ENCODE measurements around the gene IRF2BP2.

Gene IRF2BP2

DNA sequence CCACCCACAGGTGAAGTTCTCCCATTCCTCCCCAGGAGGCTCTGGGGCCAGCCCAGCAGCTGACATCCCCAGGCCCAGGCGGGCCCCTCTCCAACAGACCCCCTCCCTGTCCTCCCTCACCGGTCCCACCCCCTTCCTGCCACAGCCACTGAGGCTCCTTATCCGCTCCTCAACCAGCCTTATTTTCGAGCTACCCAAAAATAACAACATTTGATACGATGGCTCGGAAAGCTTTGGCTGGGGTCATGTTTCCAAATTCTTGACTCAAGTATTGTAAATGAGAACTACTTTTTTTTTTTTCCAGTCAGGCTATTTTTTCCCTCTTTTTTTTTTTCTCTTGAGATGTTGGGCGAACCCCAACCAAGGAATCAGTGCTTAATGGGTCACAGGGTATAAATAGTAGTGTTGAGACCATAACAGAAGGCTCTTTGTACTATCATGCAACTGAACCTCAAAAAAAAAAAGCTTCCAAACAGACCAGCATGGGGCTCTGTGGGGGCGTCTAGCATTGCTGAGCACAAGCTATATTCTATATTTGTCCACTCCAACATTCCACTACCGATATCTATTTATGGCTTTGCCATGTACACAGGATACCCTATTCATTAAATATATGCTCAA, 27.2 kb downstream of the IRF2BP2 start:
- DNase-seq: no peak

DNA sequence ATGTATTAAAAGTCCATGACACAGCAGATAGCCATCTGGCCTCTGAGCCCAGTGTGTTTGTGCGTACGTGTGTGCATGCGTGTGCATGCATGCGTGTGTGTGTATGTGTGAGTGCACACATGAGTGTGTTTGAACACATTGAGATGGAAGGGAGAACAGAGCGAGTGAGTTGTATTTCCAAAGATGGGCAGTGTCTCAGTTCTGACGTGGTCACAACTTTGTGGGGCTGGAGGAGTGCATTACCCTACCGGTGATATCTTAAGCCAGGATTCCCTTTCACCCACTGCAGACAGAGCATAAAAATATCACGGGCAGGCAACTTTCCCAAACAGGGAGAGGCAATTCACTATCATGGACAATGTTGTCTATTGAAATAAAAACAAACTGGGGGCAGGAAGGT, 27.8 kb downstream of the IRF2BP2 start:
- no peak for DNase-seq

DNA sequence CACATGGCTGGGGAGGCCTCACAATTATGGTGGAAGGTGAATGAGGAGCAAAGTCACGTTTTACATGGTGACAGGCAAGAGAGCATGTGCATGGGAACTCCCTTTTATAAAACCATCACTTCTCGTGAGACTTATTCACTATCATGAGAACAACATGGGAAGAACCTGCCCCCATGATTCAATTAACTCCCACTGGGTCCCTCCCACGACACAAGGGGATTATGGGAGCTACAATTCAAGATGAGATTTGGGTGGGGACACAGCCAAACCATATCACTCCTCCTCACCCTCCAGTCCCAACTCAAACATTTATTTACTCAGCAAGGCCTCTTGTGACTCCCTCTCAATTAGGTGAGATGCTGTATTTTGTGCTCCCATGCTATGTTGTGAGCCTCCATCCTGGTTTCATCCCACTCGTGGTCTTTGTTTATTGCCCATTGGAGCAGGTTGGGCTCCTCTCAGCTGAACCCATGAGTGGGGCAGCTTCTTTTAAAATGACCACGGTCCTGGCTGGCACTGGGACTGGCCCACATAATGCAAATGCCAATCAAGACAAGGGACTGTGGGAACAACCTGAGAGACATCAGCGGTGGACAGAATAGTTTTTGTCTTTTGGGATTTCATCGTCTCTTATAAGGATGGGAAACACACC, 28.8 kb downstream of the IRF2BP2 start:
- no peak for DNase-seq

DNA sequence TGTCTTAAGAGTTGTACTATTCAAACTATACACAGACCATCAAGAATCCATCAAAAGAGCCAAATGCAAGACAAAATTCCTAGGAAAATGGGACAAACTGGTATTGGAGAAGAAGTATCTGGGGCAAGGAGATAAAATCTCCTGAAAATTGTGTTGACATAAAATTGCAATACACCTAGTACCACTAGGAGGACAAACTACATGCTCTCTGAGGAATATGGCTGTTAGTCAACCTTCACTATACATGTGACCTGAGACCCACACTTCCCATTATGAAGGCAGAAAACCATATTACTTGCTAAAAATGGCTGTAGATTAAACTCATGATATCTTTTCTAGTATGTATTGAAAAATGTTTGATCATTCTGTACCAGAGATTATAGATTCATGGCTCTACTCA, 30.0 kb downstream of the IRF2BP2 start:
- peak; percentile 40 for DNase-seq

DNA sequence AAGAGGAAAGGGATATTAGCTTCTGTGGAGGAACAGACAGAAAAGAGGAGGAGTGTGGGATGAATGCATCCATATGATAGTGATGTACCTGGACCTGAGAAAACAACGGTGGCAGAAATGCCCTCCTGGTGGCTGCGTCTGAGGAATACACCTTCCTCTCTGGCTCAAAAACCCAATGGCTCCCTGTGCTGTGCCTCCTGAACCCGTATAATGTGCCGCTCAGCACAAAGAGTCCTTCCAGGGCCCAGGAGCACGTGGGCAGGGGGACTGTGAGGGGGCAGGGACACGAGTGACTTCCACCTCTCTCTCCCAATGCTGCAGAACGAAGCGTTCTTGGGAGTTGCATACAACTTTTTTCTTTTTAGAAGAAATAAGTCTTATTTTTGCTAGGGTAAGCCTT, 31.2 kb downstream of the IRF2BP2 start:
- no peak for DNase-seq

DNA sequence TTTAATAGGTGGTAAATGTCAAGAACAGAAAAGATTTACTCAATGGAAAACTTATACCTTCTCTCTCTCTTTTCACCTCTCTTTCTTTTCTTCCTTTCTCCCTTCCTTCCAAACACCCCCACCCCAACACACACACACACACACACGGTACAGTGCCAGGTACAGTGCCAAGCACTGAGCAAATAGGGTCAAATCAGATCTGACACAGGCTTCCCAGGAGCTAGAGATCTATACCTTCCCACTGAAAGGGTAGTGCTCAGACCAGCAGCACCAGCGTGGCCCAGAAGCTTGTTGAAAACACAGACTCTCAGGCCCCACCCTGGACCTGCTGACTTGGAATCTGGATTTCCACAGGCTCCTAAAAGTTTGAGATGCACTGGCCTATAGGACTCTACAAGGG, 31.9 kb downstream of the IRF2BP2 start:
- no peak for DNase-seq

DNA sequence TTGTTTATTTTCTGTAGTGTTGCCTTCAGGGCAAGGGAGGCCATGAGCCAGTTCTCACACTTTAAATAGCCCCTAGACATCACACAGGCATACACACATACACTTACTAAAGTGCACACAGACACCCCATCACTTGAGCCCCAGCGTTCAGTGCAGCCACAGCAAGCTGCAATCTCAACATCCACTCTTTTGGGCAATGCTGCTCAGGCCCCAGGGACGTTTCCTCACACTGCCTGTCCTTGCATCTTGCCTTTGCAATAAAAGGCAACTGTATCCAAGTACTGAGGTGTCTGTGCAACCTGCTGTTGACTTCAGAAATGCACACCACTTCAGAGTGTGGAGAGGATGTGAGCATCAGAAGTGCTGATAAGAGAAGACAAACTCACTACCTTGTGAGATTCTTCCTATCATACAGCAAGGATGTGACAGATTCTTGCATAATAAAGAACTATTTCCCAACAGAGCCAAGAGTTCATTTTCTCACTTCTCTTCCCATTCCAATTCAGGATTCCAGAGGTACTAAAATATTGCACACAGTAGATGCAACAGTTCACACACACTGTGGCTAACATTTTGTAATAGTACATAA, 36.2 kb downstream of the IRF2BP2 start:
- peak; percentile 30 for DNase-seq

DNA sequence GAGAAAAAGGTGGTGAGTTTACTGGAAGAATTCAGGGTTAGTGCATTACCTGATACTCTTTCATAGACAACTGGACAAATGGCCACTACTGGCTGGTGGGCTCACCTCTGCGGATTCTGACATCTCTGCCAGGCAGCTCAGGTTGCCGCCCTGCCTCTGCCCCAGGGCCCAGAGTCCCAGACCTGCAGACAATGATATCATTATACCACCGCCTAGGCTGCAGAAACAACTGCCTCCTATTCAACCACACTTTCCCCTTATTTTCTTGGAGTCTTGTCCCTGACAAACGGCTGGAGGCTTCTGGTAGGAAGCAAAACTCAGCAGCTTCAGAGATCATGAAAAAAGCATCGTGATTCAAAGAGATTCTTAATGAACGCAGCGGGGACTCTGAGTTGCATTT, 37.0 kb downstream of the IRF2BP2 start:
- no peak for DNase-seq

DNA sequence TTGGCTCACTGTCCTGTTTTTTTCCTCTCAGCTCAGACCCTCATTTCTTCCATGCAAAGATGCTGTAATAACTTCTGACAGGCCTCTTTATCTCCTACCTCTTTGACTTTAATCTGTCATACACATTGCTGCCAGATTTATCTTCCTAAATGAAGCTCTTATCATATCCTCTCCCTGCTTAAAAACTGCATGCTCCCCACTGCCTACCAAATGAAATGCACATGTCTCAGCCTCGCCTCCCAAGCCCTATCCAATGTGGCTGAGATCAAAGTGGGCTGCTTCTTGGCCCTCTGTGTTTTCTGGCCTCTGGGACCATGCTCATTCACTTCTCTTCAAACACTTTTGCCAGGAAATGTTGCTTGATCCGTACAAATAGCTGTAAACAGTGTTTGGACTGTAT, 38.3 kb downstream of the IRF2BP2 start:
- no peak for DNase-seq

DNA sequence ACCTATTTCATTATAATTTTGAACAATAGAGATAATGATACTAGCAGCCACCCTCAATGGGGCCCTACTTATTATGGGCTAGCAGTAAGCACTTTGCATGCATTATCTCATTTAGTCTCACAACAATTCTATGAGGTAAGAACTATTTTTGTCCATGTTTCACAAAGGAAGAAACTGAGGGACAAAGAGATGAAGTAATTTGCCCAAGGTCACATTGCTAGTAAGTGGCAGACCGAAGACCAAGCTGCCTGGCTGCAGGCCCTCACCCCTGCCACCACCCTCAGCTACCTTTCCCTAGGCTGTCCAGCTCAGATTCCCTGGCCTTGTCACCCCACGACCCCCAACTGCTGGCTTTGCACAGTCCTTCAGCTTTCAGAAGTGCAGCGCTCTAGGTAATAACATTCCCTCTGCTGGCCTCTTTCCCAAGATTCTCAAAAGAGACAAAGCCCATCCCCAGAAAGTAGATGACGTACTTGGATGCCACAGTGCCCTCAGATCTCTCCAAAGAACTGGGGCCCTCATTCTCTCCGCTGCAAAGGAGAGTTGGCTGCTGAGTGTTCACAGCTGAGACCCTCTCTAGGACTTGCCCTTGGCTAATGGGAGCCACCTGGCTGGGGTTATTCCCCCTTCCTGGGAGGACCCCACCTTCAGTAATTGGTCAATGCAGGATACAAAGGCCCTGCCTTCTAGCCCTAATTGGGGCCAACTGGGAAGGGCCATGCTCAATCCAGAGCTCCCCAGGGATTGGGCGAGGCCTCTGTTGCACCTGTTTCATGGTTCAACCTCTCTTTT, 39.5 kb downstream of the IRF2BP2 start:
- no peak for DNase-seq

DNA sequence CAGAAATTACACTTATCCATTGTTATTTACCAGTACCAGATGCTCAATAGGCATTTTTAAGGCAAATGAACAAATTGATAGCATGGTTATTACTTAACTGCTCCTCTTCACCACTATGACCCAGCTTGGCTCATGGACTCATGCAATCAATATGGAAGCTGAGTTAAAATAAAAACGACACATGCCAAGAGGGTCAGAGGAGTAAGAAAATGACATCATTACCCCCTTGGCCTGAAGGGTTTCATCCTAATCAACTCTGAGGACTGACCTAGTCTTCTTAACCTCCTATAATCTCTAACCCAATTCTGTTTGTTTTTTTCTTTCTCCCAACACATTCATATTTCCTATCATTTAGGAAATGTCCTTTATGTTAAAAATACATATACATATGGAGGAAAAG, 41.6 kb downstream of the IRF2BP2 start:
- DNase-seq: no peak

DNA sequence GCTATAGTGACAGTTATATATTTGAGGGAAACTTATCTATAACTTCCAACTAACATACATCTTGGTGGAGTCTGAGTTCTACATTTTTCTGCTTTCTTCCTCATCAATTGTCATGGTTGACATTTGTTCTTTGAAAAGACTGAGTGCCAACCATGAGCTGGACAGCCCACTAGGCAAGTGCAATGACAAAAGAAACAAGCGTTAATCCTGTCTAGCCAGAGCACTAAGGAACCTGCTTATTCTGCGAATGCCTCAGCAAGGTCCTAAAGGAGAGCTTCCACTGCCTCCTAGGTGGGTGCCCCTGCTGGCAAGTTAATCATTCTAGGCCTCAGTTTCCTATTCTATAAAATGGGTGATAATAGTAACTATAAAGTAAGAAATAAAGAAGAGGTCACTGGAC, 44.8 kb downstream of the IRF2BP2 start:
- no peak for DNase-seq

DNA sequence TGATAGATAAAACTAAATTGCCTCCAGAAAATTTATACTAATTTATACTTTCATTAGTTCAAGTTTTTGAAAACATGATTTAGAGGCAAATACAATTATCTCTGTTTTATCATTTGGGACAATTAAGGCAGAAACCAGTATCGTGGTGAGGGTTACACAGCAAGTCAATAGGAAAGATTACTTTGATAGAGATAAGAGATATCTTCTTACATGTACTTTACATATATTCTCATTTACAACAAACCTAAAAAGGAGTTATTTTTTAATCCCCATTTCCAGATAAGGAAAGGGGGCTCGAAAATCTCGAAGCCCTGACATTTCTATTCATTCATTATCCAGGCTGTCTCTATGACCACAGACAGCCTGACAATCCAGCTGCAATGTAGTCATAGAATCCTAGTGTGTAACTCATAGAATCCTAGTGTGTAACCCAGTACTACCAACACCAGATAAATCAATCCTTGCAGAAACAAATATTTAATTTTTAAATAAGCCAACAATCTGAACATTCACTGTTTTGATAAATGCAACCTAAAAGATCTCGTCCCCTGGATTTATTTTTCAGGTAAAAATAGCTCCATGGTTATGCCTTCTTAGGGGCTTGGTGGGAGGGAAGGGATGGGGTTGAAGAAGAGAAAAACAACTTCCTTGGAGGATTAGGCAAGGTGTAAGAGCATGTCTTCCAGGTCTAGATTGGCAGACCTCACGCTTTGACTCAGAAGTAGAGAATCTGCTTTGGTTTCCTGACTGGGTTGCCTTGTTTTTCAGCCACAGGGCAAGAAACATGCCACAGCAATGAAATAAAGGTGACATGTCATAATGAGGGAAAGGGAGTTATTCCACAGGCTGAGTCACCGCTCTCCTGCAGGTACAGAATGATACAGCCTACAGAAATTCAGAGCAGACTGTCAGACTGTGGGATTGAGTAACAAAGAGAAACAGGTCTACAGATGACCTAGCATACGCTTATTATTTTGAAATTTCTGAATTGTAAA, 45.6 kb downstream of the IRF2BP2 start:
- no peak for DNase-seq

DNA sequence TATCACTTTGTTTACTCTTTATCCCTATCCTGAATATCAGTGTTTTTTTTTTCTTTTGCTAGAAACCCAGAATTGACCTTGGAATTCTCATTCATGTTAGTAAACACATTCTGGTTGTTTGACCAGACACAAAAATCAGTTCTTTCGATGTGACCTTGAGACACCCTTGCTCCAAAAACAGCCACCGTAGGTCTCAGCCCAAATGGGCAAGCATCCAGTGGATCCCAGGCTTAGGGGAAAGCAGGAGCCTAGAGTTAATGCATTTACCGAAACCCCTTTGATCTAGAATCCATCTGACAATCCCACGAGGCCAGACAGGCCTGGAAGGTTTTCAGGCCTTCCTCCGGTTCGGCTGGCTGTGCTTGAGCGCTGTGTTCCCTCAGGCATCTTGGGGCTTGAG, 47.6 kb downstream of the IRF2BP2 start:
- DNase-seq: no peak

DNA sequence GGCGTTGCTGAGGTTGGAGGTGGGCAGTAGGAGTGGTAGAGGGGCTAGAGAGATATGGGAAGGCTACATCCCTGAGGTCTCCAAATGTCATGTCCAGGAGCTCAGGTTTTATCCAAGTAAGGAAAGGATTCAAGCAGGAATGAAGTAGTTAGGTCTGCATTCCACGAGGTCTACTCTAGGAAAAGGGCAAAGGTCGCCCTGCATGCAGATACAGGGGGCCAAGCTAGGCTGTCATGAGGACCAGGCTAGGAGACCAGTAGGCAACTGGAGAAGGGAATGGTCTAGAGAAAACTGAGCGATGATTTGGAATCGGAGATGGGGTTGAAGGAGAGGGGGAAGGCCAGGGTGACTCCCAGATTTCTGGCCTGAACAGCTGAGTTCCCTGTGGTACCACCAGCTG, 48.7 kb downstream of the IRF2BP2 start:
- no peak for DNase-seq

DNA sequence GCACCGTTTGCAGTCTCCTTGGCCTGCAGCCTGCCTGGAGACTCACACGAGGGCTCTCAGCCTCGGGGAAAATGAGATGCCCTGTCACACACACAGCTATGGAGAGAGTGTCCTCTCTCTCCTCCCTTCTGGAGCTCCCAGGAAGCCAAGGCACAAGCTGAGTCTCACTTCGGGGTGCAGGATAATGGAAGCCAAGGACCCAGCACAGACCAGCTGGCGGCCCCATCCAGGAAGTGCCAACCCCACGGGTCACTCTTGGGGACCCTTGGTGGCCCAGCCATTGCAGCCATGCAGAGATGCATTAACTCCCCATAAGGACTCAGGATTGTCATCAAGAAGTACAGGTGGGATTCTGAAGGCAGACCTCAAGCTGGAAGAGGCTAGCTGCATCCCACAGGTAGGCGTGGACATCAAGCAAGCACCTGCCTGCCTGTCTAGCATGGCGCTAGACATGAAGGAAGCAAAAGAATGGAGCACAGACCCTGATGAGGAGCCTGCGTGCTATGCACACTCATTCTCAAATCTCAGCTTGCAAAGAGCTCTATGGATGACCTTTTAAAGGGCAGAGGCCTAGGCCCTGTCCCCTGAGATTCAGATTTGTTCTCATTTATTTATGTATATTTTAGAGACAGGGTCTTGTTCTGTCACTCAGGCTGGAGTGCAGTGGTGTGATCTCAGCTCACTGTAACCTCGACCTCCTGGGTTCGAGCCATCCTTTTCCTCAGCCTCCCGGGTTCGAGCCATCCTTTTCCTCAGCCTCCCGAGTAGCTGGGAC, 49.9 kb downstream of the IRF2BP2 start:
- DNase-seq: no peak

DNA sequence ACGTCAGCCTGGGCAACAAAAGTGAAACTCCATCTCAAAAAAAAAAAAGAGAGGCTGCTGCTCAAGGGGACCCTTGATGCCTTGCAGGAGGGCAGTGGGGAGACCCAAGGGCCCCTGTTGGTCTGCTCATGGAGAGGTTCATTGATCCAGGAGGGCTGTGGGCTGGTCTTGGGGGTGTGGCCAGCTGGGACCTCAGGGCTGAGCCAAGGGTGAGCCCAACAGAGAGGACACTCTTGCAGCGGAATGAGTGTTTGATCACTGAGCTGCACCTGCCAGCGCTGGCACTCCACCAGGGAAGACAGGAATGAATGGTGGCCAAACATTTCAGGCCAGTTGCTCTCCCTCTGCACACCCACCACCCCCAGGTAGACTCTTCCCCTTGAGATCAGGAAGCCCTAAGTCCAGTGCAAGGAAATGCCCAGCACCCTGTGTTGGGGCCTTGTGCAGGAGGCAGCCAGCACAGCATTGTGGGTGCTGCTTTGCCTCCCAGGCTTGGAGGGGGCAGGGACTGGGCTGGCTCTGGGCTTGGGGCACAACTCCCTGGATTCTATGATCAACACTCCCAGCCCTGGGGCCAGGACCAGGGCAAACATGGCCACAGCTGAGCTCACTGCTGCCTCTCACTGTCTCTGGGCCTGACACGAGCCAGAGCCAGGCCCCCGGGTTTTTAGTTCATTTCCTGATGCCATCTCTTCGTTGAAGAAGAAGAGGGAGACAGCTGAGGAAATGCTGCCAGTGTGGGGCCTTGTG, 50.7 kb downstream of the IRF2BP2 start:
- no peak for DNase-seq

DNA sequence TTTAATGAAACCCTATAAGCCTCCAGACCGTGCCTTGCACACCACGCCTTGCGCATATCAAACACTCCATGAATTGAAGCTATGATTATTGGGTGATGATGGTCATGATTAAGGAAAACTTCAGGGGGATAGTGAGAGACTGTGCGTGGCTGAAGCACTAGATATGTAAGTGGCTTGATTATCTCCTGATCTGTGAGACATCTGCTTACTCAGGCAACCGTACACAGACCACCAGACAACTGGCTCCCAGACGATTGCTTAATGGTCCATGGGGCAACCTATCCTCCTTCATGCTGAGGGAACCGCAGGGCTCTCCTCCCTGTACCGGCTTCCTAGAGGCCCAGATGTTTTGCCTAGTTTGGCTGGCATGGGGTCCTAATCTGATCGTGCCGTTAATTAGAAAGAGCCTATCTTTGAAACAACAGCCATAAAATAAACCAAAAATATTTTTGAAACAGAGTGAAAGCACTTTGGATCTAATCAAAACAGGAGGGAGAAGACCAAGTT, 51.6 kb downstream of the IRF2BP2 start:
- DNase-seq: no peak

DNA sequence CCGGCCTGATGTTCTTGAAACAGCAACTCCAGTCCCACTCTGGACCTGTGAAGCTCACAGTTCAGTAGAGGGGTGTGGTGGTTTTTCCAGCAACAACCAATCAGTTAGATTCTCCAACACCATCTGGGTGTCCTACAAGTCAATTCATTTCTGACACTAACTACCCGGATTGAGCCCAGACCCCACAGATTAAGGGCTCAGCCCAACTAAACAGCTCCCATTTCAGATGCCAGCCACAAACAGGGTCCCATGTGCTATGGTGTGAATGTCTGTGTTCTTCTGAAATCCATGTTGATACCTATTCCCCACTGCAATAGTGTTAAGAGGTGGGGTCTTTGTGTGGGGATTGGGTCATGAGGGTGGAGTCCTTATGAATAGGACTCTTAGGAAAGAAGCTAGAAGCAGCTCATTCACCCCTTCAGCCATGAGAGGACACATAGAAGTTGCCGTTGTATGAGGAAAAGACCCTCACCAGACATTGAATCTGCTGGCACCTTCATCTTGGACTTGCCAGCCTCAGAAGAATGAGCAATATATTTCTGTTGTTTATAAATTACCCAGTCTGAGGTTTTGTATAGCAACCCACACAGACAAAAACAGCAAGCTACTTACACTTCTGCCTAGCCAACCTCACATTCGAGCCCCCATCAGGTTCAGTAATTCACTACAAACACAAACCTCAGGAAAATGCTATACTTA, 53.6 kb downstream of the IRF2BP2 start:
- no peak for DNase-seq

DNA sequence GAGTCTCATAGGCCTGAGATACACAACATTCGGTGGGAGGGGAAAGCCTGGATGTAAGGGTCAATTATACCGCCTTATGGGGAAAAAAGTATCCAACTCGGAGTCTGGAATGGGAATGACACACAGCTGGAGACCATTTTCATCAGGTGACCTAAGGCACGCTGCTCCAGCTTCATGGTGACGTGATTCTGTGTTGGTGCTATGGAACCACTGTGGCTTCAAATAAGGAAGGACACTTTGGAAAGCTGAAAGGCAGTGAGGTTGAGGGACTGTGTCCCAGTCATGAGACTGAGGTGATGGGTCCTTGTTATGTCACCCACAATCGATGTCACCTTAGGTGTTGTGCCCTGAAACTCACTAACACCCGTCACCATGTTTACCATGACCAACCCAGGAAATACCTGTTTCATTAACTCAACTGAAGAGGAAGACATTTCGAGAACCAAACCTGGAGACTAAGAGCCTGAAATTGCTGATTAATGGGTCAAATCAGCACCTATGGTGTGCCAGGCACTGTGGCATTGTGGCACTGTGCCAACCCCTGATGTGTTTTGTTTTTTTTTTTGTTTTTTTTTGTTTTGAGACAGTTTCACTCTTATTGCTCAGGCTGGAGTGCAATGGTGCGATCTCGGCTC, 54.5 kb downstream of the IRF2BP2 start:
- DNase-seq: no peak
